ENCODE results near the gene VWA3A.

VWA3A gene

GRCh38 chr16:22071331-22071910 is 20.9 kb upstream of the VWA3A start:
- no peaks in the 10 kb centered on the region for H3K9me3 ChIP-seq
- in situ Hi-C loops (cut with MboI; ENCODE audit: low sequenced_read_pairs): no loop called here
- no peaks in the 10 kb centered on the region for H3K27me3 ChIP-seq (ENCODE audit: low read depth)

DNA sequence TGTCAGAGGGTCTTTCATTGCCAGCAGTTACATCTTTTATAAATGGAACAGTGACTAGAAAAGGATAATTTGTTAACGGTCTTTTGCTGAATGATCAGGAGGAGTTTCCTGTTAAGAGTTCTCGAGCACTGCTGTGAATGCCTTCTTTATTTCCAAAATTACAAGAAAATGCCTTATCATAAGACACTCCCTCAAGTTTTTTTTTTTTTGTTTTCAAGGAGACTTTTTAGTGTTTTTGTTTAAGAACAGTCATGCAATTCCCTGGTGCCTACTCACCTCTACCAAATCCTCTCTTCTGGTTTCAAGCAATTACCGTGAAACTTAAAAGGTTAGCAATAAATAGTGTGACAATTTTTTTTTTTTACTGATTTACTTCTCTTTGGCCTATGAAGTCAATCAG is 19.0 kb upstream of the VWA3A start:
- Histone ChIP-seq H3K27me3 (ENCODE audit: low read depth) (no peaks in the 10 kb centered on the region), H3K9me3 (no peaks in the 10 kb centered on the region), H3K36me3 (replicated peaks) (no peaks in the 10 kb centered on the region), H3K4me1 (0 out of 2 replicates have a peak, but pooled peaks cover 4% of the 10 kb centered on the region), H3K4me3 (no peak overlapping the region)
- in situ Hi-C loops (cut with MboI; ENCODE audit: low sequenced_read_pairs): no loop called here
- no peak for DNase-seq (ENCODE audit: low spot score in 2 of 2)

More at GRCh38 chr16:22071331-22071910, 20.9 kb upstream of the VWA3A start:
- no peak for DNase-seq (ENCODE audit: low spot score in 2 of 2)
- Histone ChIP-seq H3K36me3 (replicated peaks) (no peaks in the 10 kb centered on the region), H3K4me3 (no peak overlapping the region), H3K4me1 (0 out of 2 replicates have a peak, but pooled peaks cover under 1% of the 10 kb centered on the region)

DNA sequence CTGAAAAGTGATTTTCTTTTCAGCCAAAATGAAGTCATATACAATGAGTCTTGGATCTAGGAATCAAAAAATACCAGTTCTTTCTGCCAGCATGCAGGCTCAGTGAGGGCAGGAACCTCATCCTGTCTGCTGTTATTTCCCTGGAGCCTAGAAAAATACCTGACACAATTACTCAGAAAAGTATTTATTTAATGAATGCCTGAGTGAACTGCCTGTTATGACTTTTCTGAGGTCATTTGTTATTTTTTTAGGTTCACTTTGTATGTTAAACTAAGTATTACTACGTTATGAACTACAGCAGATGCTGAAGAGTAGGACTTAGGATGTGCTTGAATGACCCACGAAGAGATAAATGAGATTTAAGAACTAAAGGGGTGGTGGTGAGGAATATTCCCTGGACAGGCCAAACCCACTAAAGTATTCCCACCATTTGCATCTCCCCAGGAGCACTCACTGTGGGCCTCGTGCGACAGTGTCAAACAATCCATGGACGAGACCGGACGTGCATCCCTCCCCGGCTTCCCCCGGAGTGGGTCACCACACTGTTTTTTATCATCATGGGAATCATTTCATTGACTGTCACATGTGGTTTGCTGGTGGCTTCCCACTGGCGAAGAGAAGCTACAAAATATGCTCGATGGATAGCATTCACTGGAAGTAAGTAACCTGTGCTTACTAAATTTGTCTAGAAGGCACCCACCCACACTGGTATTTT is 17.1 kb upstream of the VWA3A start:
- H3K4me3 ChIP-seq: no peak overlapping the region
- no peak for DNase-seq (ENCODE audit: low spot score in 2 of 2)
- H3K4me1 ChIP-seq: 0 out of 2 replicates have a peak, but pooled peaks cover 4% of the 10 kb centered on the region
- no peaks in the 10 kb centered on the region for H3K9me3 ChIP-seq
- H3K36me3 ChIP-seq (replicated peaks): no peaks in the 10 kb centered on the region
- H3K27me3 ChIP-seq (ENCODE audit: low read depth): no peaks in the 10 kb centered on the region
- in situ Hi-C loops (cut with MboI; ENCODE audit: low sequenced_read_pairs): no loop called here

- DNase-seq (ENCODE audit: low spot score in 2 of 2): no peak
- no peaks in the 10 kb centered on the region for H3K36me3 ChIP-seq (replicated peaks)
- H3K4me3 ChIP-seq: no peak overlapping the region
- H3K9me3 ChIP-seq: no peaks in the 10 kb centered on the region
- H3K4me1 ChIP-seq: 0 out of 2 replicates have a peak, but pooled peaks cover 4% of the 10 kb centered on the region
- in situ Hi-C loops (cut with MboI; ENCODE audit: low sequenced_read_pairs): no loop called here
- no peaks in the 10 kb centered on the region for H3K27me3 ChIP-seq (ENCODE audit: low read depth)
Measured at GRCh38 chr16:22075776-22076175, 16.6 kb upstream of the VWA3A start.

DNA sequence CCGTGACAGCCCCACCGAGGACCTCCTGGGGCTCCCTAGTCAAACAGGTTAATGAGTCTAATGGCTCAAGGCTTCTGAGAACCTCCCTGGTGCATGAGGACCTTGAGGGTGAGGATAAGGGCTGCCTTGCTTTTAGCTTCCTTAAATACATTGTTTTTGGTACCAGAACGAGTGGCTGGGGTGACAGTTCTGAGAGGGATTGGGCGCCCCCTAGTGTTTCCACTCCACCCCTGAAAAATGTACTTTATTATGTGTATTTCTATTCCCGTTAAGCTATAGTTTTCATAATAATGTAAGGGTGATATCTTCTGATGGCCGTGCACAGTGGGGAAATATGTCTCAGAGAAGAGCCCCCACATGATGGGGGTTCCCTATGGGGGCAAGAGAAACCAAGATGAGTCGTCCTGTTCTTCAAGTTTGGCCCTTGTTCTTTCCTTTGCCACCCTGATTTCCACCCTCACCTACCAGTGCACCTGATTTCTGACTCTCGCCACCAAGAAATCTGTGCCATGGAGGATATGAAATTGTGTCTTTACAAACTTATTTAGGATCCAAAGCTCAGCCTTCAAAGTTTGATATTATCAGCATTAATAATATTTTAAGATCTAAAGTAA is 14.5 kb upstream of the VWA3A start:
- in situ Hi-C loops (cut with MboI; ENCODE audit: low sequenced_read_pairs): no loop called here
- Histone ChIP-seq H3K9me3 (no peaks in the 10 kb centered on the region), H3K36me3 (replicated peaks) (no peaks in the 10 kb centered on the region), H3K27me3 (ENCODE audit: low read depth) (no peaks in the 10 kb centered on the region), H3K4me1 (0 out of 2 replicates have a peak, but pooled peaks cover 4% of the 10 kb centered on the region), H3K4me3 (no peak overlapping the region)
- DNase-seq (ENCODE audit: low spot score in 2 of 2): peak; percentile 66 to 83

- Histone ChIP-seq H3K4me1 (0 out of 2 replicates have a peak, but pooled peaks cover 4% of the 10 kb centered on the region), H3K4me3 (no peak overlapping the region), H3K36me3 (replicated peaks) (no peaks in the 10 kb centered on the region), H3K9me3 (no peaks in the 10 kb centered on the region), H3K27me3 (ENCODE audit: low read depth) (no peaks in the 10 kb centered on the region)
- DNase-seq (ENCODE audit: low spot score in 2 of 2): no peak
- in situ Hi-C loops (cut with MboI; ENCODE audit: low sequenced_read_pairs): no loop called here
Measured at GRCh38 chr16:22078656-22079055, 13.7 kb upstream of the VWA3A start.

DNA sequence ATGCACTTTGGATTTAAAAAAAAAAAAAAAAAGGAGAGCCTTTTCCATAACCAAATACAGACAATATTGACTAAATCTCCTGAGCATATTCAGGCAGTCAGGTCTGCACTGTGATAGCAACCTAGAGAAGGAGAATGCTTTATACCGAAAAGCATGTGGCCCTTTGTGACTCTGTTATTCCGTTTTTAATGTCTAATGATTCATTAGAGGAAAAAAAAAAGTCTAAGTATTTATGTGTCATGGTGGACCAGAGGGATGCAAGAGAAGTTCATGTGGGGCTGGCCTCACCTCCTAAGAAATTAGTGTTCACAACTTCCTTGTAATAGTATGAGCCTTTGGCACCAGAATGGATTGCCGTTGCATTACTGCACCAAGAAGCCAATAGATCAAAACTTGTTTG is 11.3 kb upstream of the VWA3A start:
- no peak overlapping the region for H3K4me3 ChIP-seq
- DNase-seq (ENCODE audit: low spot score in 2 of 2): no peak
- H3K36me3 ChIP-seq (replicated peaks): no peaks in the 10 kb centered on the region
- H3K4me1 ChIP-seq: 0 out of 2 replicates have a peak, but pooled peaks cover 4% of the 10 kb centered on the region
- H3K9me3 ChIP-seq: no peaks in the 10 kb centered on the region
- in situ Hi-C loops (cut with MboI; ENCODE audit: low sequenced_read_pairs): no loop called here
- no peaks in the 10 kb centered on the region for H3K27me3 ChIP-seq (ENCODE audit: low read depth)

DNA sequence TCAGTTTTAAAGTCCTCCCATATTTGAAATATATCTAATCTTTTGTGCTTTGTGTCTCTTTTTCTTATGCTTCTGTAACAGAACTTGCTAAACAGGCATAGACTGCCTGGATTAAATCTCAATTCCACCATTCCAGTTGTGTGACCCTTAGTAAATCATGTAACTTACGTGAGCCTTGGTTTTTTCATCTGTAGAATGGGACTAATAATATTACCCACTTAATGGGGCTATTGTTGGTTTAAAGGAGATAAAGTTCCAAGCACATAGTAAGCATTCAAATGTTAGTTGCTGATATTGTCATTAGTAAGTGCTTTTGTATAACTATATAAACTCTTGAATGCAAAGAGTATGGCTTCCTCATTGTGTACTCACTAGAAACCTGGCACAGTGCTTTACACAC is 5.9 kb upstream of the VWA3A start:
- Histone ChIP-seq H3K4me1 (no peaks in the 10 kb centered on the region), H3K36me3 (replicated peaks) (no peaks in the 10 kb centered on the region), H3K9me3 (no peaks in the 10 kb centered on the region), H3K4me3 (no peak overlapping the region), H3K27me3 (ENCODE audit: low read depth) (no peaks in the 10 kb centered on the region)
- in situ Hi-C loops (cut with MboI; ENCODE audit: low sequenced_read_pairs): no loop called here
- no peak for DNase-seq (ENCODE audit: low spot score in 2 of 2)

DNA sequence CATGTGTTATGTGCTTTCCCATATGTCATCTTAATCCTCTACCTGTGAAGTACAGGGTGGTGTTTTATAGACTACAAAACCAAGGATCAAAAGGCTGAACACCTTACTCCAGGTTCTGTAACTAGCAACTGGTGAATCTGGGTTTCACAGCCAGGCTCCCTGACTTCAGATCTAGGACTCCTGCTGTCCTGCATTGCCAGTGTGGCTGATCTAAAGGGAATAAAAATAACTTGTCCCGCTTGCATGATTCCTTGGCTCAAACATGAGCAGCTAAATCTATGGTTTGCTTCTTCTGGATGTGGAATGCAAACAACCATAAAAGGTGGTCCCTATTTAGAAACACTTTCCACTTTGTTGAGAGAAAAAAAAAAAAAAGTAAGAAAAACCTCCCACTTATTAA is 3.7 kb upstream of the VWA3A start:
- in situ Hi-C loops (cut with MboI; ENCODE audit: low sequenced_read_pairs): no loop called here
- Histone ChIP-seq H3K36me3 (replicated peaks) (no peaks in the 10 kb centered on the region), H3K27me3 (ENCODE audit: low read depth) (no peaks in the 10 kb centered on the region), H3K4me1 (no peaks in the 10 kb centered on the region), H3K9me3 (no peaks in the 10 kb centered on the region), H3K4me3 (no peak overlapping the region)
- no peak for DNase-seq (ENCODE audit: low spot score in 2 of 2)

GRCh38 chr16:22089910-22090309 is 2.4 kb upstream of the VWA3A start:
- H3K4me3 ChIP-seq: no peak overlapping the region
- no peak for DNase-seq (ENCODE audit: low spot score in 2 of 2)
- no peaks in the 10 kb centered on the region for H3K27me3 ChIP-seq (ENCODE audit: low read depth)
- H3K36me3 ChIP-seq (replicated peaks): no peaks in the 10 kb centered on the region
- in situ Hi-C loops (cut with MboI; ENCODE audit: low sequenced_read_pairs): loop anchor here (5.0 kb wide), 1 partner anchor 93 kb away; no protein-coding TSS in a partner anchor
- no peaks in the 10 kb centered on the region for H3K4me1 ChIP-seq
- no peaks in the 10 kb centered on the region for H3K9me3 ChIP-seq

GRCh38 chr16:22091721-22092120 is 620 bp upstream of the VWA3A start:
- DNase-seq (ENCODE audit: low spot score in 2 of 2): no peak
- Histone ChIP-seq H3K36me3 (replicated peaks) (no peaks in the 10 kb centered on the region), H3K9me3 (no peaks in the 10 kb centered on the region), H3K27me3 (ENCODE audit: low read depth) (no peaks in the 10 kb centered on the region), H3K4me1 (no peaks in the 10 kb centered on the region), H3K4me3 (no peak overlapping the region)
- in situ Hi-C loops (cut with MboI; ENCODE audit: low sequenced_read_pairs): loop anchor here (5.0 kb wide), 1 partner anchor 94 kb away; no protein-coding TSS in a partner anchor

DNA sequence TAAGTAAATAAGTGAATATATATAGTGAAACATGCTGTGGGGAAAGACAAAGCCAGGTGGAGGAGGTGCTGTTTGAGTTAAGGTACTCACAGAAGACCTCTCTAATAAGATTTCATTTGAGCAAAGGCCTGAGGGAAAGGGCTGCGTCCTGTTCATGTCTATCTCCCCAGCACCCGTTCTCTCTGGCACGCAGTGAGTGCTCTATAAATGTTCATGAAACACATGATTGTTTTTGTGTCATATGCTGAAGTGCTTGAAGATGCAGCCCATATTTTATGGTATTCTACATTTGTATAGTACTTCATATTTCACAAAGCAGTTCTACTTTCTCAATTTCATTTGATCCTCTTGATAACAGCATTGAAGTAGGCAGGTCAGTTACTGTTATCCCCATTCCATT is 990 bp downstream of the VWA3A start:
- in situ Hi-C loops (cut with MboI; ENCODE audit: low sequenced_read_pairs): loop anchor here (5.0 kb wide), 1 partner anchor 96 kb away; no protein-coding TSS in a partner anchor
- Histone ChIP-seq H3K4me1 (no peaks in the 10 kb centered on the region), H3K36me3 (replicated peaks) (no peaks in the 10 kb centered on the region), H3K4me3 (no peak overlapping the region), H3K9me3 (no peaks in the 10 kb centered on the region), H3K27me3 (ENCODE audit: low read depth) (no peaks in the 10 kb centered on the region)
- DNase-seq (ENCODE audit: low spot score in 2 of 2): no peak

DNA sequence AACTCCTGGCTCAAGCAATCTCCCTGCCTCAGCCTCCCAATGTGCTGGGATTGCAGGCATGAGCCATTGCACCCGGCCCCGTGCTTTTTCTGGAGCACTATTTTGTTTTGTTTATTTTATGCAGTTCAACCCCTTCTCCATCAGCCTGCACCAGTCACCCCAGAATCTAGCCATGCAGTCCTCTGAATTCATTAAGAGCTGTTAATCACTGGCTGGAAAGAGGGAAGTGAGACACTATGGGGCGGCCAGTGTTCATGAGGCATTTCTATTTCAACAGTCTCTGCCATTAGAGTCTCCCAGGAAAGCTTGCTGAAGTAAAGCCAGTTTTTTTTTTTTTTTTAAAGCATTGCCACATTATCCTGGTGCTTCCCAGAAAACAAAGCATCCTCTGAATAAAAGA is 1.7 kb downstream of the VWA3A start:
- no peak for DNase-seq (ENCODE audit: low spot score in 2 of 2)
- in situ Hi-C loops (cut with MboI; ENCODE audit: low sequenced_read_pairs): loop anchor here (5.0 kb wide), 1 partner anchor 97 kb away; no protein-coding TSS in a partner anchor
- no peaks in the 10 kb centered on the region for H3K27me3 ChIP-seq (ENCODE audit: low read depth)
- H3K4me3 ChIP-seq: no peak overlapping the region
- no peaks in the 10 kb centered on the region for H3K36me3 ChIP-seq (replicated peaks)
- no peaks in the 10 kb centered on the region for H3K9me3 ChIP-seq
- H3K4me1 ChIP-seq: no peaks in the 10 kb centered on the region
